Mesothelial cell of epicardium (in vitro differentiated cells): ENCODE data around the gene KIF3B. TPM values are rescaled to one million over a fixed set of nuclear protein-coding genes. Genes with fewer than 3 reads are reported as not detected.

Source experiments
- DNase-seq, 2 experiments: peaks; one replicate each; pipeline ENCODE4 v3.0.0; 2021; ENCODE audit warnings: low spot score in 2 of 2; ENCODE audit not compliant: unreplicated experiment in 2 of 2
- H3K27ac Mint-ChIP-seq: 2 replicates; pipeline ENCODE4 v1.8.0; 2021; ENCODE audit warnings: mixed read lengths
- H3K27me3 Mint-ChIP-seq: 2 replicates; pipeline ENCODE4 v1.8.0; 2021; ENCODE audit warnings: low read depth, mixed read lengths
- H3K36me3 Mint-ChIP-seq: 2 replicates; pipeline ENCODE4 v1.8.0; 2021; ENCODE audit warnings: mixed read lengths
- H3K4me1 Mint-ChIP-seq: 2 replicates; pipeline ENCODE4 v1.8.0; 2021; ENCODE audit warnings: mixed read lengths
- H3K4me3 Mint-ChIP-seq: 2 replicates; pipeline ENCODE4 v1.8.0; 2021; ENCODE audit warnings: mild to moderate bottlenecking, moderate library complexity, mixed read lengths
- H3K9me3 Mint-ChIP-seq: 2 replicates; pipeline ENCODE4 v1.8.0; 2021; ENCODE audit warnings: mixed read lengths
- total RNA-seq: library from RNA; stranded (reverse); gene quantifications from 3 replicates; pipeline ENCODE4 v1.2.1, GENCODE V29; 2021
- TF ChIP-seq, protein P1 (sequence below): fragments of 200-600 bp; sonication (generic); IDR thresholded peaks from one replicate; pipeline ENCODE4 v1.5.0; 2021; ENCODE audit warnings: antibody characterized with exemption; ENCODE audit not compliant: unreplicated experiment

KIF3B gene
- total RNA-seq, 1 donor from 2014 or later = 21.1 TPM

DNA sequence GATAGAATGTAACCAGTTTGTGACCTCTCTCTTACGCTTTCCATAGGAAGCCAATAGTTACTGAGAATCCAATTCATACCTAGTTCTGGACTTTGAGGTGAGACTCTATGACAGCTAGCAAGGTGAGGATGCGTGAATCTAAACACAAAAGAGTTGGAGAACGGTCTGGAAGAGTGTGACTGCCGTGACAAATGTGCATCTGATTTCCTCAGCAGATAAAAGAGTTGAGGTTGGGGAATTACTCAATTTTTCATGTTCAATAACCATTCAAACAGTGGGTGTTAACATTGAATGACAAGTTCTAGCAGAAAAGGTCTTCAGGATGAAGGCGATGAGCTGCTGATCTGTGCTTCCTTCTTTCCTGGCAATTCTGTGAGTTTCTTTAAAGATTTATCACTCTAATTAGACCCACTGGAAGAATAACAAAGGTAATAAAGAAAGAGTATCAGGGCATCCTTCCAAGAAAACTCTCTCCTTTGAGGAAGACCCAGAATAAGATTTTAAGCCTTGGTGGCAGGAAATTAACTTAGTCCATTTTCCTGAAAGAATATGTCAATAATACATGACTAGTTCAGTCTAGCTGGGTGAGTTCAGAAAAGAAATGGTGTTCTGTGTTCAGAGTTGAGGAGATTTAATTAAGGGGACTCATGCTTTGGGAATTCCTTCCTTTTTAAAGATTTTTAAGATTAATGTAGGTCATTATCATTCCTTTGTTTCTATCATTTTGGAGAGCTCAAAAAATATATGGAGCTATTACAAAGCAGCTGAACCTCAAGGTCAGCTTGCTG is 24.5 kb downstream of the KIF3B start:
- TF ChIP-seq, protein P1, sequence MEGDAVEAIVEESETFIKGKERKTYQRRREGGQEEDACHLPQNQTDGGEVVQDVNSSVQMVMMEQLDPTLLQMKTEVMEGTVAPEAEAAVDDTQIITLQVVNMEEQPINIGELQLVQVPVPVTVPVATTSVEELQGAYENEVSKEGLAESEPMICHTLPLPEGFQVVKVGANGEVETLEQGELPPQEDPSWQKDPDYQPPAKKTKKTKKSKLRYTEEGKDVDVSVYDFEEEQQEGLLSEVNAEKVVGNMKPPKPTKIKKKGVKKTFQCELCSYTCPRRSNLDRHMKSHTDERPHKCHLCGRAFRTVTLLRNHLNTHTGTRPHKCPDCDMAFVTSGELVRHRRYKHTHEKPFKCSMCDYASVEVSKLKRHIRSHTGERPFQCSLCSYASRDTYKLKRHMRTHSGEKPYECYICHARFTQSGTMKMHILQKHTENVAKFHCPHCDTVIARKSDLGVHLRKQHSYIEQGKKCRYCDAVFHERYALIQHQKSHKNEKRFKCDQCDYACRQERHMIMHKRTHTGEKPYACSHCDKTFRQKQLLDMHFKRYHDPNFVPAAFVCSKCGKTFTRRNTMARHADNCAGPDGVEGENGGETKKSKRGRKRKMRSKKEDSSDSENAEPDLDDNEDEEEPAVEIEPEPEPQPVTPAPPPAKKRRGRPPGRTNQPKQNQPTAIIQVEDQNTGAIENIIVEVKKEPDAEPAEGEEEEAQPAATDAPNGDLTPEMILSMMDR = no peak
- Mint-ChIP-seq H3K27ac (peak overlapping the region; percentile 85), H3K36me3 (no peaks in the 10 kb centered on the region), H3K4me3 (no peak overlapping the region), H3K4me1 (peaks cover 27% of the 10 kb centered on the region), H3K27me3 (no peaks in the 10 kb centered on the region), H3K9me3 (no peaks in the 10 kb centered on the region)
- DNase-seq = no peak

DNA sequence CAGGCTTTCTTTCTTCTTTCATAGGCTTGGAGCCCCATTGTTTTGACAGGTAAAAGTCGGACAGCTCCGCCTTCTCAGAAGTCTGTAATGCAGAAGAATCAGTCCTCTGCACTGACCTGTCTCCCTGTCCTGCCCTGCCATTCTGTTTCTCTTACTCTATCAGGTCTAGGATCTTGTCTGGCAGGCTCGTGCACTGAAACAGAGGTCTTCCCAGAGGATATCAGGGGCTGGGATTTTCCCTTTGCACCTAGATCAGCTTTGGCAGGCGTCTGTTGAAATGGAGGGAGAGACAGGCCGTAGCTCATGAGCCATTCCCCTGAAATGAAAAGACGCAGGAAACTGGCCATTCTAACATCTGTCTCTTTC is 25.0 kb downstream of the KIF3B start:
- TF ChIP-seq, protein P1 = no peak
- peaks cover 25% of the 10 kb centered on the region for H3K4me1 Mint-ChIP-seq
- H3K9me3 Mint-ChIP-seq = no peaks in the 10 kb centered on the region
- no peaks in the 10 kb centered on the region for H3K36me3 Mint-ChIP-seq
- peak in 1 of 2 experiments; percentile 39 for DNase-seq
- no peaks in the 10 kb centered on the region for H3K27me3 Mint-ChIP-seq
- H3K4me3 Mint-ChIP-seq = no peak overlapping the region
- H3K27ac Mint-ChIP-seq = peak overlapping the region; percentile 85

DNA sequence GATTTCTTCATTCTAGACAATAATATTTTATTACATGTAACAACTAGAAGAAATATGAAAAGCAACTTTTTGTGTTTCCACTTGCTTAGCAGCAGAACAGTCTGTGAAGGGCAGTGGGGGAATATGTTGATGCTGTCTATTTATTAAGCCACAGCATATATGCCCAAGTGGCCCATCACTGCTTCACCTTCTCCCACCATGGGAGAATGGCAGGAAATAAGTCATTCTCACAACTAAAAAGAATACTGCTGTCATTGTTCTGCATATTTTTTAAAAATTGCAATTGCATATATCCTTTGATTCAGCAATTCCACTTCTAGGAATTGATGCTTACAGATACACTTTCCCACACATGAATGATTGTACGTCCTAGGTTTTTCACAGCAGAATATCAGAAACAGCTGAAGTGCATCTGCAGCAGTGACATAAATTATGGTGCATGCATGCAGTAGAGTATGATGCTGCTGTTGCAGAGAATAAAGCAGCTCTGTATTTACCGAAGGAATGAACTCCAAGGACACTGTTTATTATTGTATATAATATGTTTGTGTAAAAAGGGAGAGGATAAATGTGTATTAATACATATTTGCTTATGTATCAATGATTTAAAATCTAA is 26.8 kb downstream of the KIF3B start:
- H3K9me3 Mint-ChIP-seq = no peaks in the 10 kb centered on the region
- no peaks in the 10 kb centered on the region for H3K27me3 Mint-ChIP-seq
- DNase-seq = no peak
- no peak overlapping the region for H3K4me3 Mint-ChIP-seq
- no peak overlapping the region for H3K27ac Mint-ChIP-seq
- H3K4me1 Mint-ChIP-seq = peaks cover 25% of the 10 kb centered on the region
- no peaks in the 10 kb centered on the region for H3K36me3 Mint-ChIP-seq
- TF ChIP-seq, protein P1 = no peak

DNA sequence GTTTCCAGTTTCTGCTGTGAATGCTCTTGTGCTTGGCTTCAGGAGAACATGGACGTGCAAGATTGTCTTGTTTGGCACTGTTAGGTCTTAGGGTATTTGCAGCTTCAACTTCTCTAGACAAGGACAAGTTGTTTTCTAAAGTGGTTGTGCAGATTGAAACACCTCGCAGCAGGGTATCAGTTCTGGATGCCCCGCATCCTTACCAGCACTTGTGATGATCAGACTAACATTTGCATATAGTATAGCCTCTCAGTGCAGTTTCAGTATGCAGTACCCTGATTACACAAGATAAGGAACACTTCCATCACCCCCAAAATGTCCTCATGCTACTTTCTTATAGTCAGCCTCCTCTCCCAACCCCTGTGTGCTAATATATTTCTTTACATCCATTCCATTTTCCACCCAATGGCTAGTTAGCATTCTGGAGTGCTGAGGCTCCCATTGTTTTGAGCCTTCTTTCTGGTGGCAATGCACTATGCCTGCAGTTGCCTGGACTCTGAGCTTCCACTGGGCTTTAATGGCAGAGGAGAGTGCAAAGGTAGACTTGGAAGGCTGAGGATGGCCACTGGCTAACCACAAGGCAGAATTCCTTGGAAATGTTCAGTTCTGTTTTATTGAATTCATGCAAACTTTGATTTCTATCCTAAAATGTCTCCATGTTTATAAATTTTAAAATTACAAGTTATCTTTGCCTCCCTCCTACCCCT is 35.4 kb downstream of the KIF3B start:
- Mint-ChIP-seq H3K27ac (no peak overlapping the region), H3K4me1 (no peaks in the 10 kb centered on the region), H3K27me3 (no peaks in the 10 kb centered on the region), H3K9me3 (no peaks in the 10 kb centered on the region), H3K36me3 (peaks cover 37% of the 10 kb centered on the region), H3K4me3 (no peak overlapping the region)
- no peak for DNase-seq
- TF ChIP-seq, protein P1 = no peak

DNA sequence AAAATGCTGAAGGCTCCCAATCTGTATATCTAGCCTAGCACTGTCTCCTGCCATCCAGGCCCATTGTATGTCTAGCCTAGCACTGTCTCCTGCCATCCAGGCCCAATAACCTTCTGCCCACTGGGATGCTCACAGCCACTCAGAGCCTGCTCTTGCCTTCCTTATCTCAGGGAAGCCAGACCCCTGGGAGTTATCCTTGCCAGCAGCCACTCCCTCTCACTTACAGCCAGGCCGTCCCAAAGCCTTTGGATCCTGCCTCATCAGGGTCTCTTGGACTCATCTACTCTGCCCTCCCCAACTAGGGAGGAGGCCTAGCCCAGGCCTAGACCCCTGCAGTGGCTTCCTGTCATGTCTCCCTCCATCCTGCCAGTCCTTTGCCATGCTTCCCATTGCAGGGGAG is 37.3 kb downstream of the KIF3B start:
- DNase-seq = no peak
- Mint-ChIP-seq H3K27ac (no peak overlapping the region), H3K36me3 (peaks cover 41% of the 10 kb centered on the region), H3K4me3 (no peak overlapping the region), H3K9me3 (no peaks in the 10 kb centered on the region), H3K4me1 (no peaks in the 10 kb centered on the region), H3K27me3 (no peaks in the 10 kb centered on the region)
- TF ChIP-seq, protein P1 = no peak
